Erythroblast (primary cell): ENCODE data around the gene NDEL1.

ENCODE experiments used
- GATA1 ChIP-seq: IDR thresholded peaks from 2 replicates; pipeline ENCODE4 v1.6.1; 2011; ENCODE audit warnings: low read depth, mild to moderate bottlenecking, control low read depth, low read length, moderate library complexity
- POLR2A ChIP-seq: IDR thresholded peaks from 2 replicates; pipeline ENCODE4 v1.6.1; 2011; ENCODE audit warnings: mild to moderate bottlenecking, low read length

DNA sequence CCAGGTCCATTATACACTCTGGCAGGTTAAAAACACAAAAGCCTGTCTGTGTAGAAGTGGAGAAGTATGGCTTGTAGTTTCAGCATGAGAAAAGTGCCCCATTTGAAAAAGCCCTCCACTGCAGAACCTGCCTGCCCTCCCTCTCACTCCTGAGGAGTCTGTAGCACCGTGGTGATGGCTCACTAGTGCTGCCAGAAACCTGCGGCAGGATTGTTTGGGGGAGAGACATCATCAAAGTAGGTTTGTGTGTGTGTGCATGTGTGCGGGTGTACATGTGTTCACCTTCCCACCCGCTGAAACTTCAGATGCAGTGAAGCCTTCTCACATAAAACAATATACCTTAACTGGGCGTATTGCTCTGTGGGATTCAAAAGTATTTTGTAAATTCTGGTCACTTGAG is 26.9 kb downstream of the NDEL1 start:
- TF ChIP-seq GATA1 (no peak), POLR2A (no peak)
